HEK293 (cell line): ENCODE data around the gene FNDC11.

Experiments
- CTCF ChIA-PET: fragments of 350-600 bp; formaldehyde crosslinking; extraction: SDS; loops from one replicate; lab custom pipeline; 2021; ENCODE audit warnings: antibody characterized with exemption; lab: Yijun Ruan, JAX
- POLR2A ChIA-PET: fragments of 300-600 bp; formaldehyde crosslinking; extraction: SDS; loops from one replicate; lab custom pipeline; 2020; ENCODE audit warnings: antibody characterized with exemption, inconsistent platforms; lab: Yijun Ruan, JAX
- H3K27ac ChIP-seq: fragments of 200-500 bp; sonication (Bioruptor generic); 2 replicates; pipeline ENCODE4 v1.5.1; 2014; ENCODE audit warnings: low read depth, low read length, control low read depth, inconsistent platforms; ENCODE audit errors: extremely low read depth
- H3K36me3 ChIP-seq, 2 experiments: fragments of 200-500 bp in 1 of 2; sonication (Bioruptor generic) in 1 of 2; 1 replicate in 1 of 2; 2 replicates in 1 of 2; pipeline ENCODE4 v1.5.1; 2014 to 2017; ENCODE audit warnings: inconsistent platforms in 2 of 2, low read length in 2 of 2; ENCODE audit not compliant: control insufficient read depth in 2 of 2, insufficient read depth in 1 of 2
- H3K4me1 ChIP-seq: fragments of 200-500 bp; sonication (Bioruptor generic); 2 replicates; pipeline ENCODE4 v1.5.1; 2014; ENCODE audit warnings: mild to moderate bottlenecking, low read length, inconsistent platforms; ENCODE audit not compliant: control insufficient read depth, insufficient read depth
- H3K4me3 ChIP-seq: 2 replicates; pipeline ENCODE4 v1.5.1; 2011; ENCODE audit warnings: low read depth, mild to moderate bottlenecking, control low read depth, low read length, moderate library complexity
- H3K9me3 ChIP-seq: fragments of 200-500 bp; sonication (Bioruptor generic); 2 replicates; pipeline ENCODE4 v1.5.1; 2014; ENCODE audit warnings: low read depth, low read length, inconsistent platforms; ENCODE audit not compliant: control insufficient read depth, insufficient read depth
- GLIS2 ChIP-seq: fragments of 450-650 bp; formaldehyde crosslinking; IDR thresholded peaks from 2 replicates; pipeline ENCODE4 v1.5.1; 2016; ENCODE audit warnings: missing biosample characterization, missing genetic modification characterization
- OSR2 ChIP-seq: fragments of 450-650 bp; formaldehyde crosslinking; IDR thresholded peaks from 2 replicates; pipeline ENCODE4 v1.5.1; 2016; ENCODE audit warnings: missing biosample characterization, missing genetic modification characterization
- WT1 ChIP-seq: fragments of 450-650 bp; formaldehyde crosslinking; IDR thresholded peaks from 2 replicates; pipeline ENCODE4 v1.5.1; 2016; ENCODE audit warnings: missing biosample characterization, missing genetic modification characterization
- ZBTB8A ChIP-seq: fragments of 450-650 bp; formaldehyde crosslinking; IDR thresholded peaks from 2 replicates; pipeline ENCODE4 v1.5.1; 2016; ENCODE audit warnings: missing biosample characterization, missing genetic modification characterization
- ZEB2 ChIP-seq: fragments of 450-650 bp; formaldehyde crosslinking; IDR thresholded peaks from 2 replicates; pipeline ENCODE4 v1.5.1; 2016; ENCODE audit warnings: missing biosample characterization, missing genetic modification characterization
- ZIC2 ChIP-seq: fragments of 450-650 bp; formaldehyde crosslinking; IDR thresholded peaks from 2 replicates; pipeline ENCODE4 v1.5.1; 2016; ENCODE audit warnings: missing biosample characterization, missing genetic modification characterization
- ZNF10 ChIP-seq: fragments of 450-650 bp; formaldehyde crosslinking; IDR thresholded peaks from 2 replicates; pipeline ENCODE4 v1.5.1; 2017; ENCODE audit warnings: missing biosample characterization, missing genetic modification characterization
- ZNF157 ChIP-seq: fragments of 450-650 bp; formaldehyde crosslinking; IDR thresholded peaks from 2 replicates; pipeline ENCODE4 v1.5.1; 2016; ENCODE audit warnings: missing biosample characterization, missing genetic modification characterization
- ZNF16 ChIP-seq: fragments of 450-650 bp; formaldehyde crosslinking; IDR thresholded peaks from 2 replicates; pipeline ENCODE4 v1.5.1; 2016; ENCODE audit warnings: low read depth, missing biosample characterization, missing genetic modification characterization
- ZNF202 ChIP-seq: fragments of 450-650 bp; formaldehyde crosslinking; IDR thresholded peaks from 2 replicates; pipeline ENCODE4 v1.5.1; 2016; ENCODE audit warnings: missing biosample characterization, missing genetic modification characterization, borderline replicate concordance
- ZNF335 ChIP-seq: fragments of 450-650 bp; formaldehyde crosslinking; conservative IDR thresholded peaks from 2 replicates; pipeline ENCODE4 v1.5.1; 2016; ENCODE audit warnings: missing biosample characterization, missing genetic modification characterization
- ZNF350 ChIP-seq: fragments of 450-650 bp; formaldehyde crosslinking; IDR thresholded peaks from 2 replicates; pipeline ENCODE4 v1.5.0; 2017; ENCODE audit warnings: missing biosample characterization, mild to moderate bottlenecking, missing genetic modification characterization
- ZNF48 ChIP-seq: fragments of 450-650 bp; formaldehyde crosslinking; IDR thresholded peaks from 2 replicates; pipeline ENCODE4 v1.5.1; 2016; ENCODE audit warnings: missing biosample characterization, missing genetic modification characterization
- ZNF501 ChIP-seq: fragments of 450-650 bp; formaldehyde crosslinking; IDR thresholded peaks from 2 replicates; pipeline ENCODE4 v1.5.1; 2016; ENCODE audit warnings: missing biosample characterization, missing genetic modification characterization
- ZNF529 ChIP-seq: fragments of 450-650 bp; formaldehyde crosslinking; IDR thresholded peaks from 2 replicates; pipeline ENCODE4 v1.5.1; 2017; ENCODE audit warnings: missing genetic modification characterization, missing biosample characterization; ENCODE audit not compliant: insufficient replicate concordance
- TF ChIP-seq, protein P1 (sequence below): fragments of 450-650 bp; formaldehyde crosslinking; IDR thresholded peaks from 2 replicates; pipeline ENCODE4 v1.5.1; 2017; ENCODE audit warnings: missing biosample characterization, missing genetic modification characterization
- TF ChIP-seq, protein P2 (sequence below): fragments of 450-650 bp; formaldehyde crosslinking; IDR thresholded peaks from 2 replicates; pipeline ENCODE4 v1.5.1; 2016; ENCODE audit warnings: missing biosample characterization, missing genetic modification characterization
- TF ChIP-seq, protein P3 (sequence below): fragments of 450-650 bp; formaldehyde crosslinking; IDR thresholded peaks from 2 replicates; pipeline ENCODE4 v1.5.1; 2016; ENCODE audit warnings: missing biosample characterization, missing genetic modification characterization, borderline replicate concordance
- TF ChIP-seq, protein P4 (sequence below): fragments of 450-650 bp; formaldehyde crosslinking; IDR thresholded peaks from 2 replicates; pipeline ENCODE4 v1.5.1; 2016; ENCODE audit warnings: missing biosample characterization, missing genetic modification characterization

Gene FNDC11

GRCh38 chr20:63545814-63546213 lies 8.1 kb upstream of the FNDC11 start:
- TF ChIP-seq, protein P1, sequence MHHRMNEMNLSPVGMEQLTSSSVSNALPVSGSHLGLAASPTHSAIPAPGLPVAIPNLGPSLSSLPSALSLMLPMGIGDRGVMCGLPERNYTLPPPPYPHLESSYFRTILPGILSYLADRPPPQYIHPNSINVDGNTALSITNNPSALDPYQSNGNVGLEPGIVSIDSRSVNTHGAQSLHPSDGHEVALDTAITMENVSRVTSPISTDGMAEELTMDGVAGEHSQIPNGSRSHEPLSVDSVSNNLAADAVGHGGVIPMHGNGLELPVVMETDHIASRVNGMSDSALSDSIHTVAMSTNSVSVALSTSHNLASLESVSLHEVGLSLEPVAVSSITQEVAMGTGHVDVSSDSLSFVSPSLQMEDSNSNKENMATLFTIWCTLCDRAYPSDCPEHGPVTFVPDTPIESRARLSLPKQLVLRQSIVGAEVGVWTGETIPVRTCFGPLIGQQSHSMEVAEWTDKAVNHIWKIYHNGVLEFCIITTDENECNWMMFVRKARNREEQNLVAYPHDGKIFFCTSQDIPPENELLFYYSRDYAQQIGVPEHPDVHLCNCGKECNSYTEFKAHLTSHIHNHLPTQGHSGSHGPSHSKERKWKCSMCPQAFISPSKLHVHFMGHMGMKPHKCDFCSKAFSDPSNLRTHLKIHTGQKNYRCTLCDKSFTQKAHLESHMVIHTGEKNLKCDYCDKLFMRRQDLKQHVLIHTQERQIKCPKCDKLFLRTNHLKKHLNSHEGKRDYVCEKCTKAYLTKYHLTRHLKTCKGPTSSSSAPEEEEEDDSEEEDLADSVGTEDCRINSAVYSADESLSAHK (tag by site-specific recombination), result no peak
- TF ChIP-seq ZNF48 (tag by site-specific recombination), result no peak
- H3K4me1 ChIP-seq, result no peaks in the 10 kb centered on the region
- H3K27ac ChIP-seq, result no peak overlapping the region
- POLR2A ChIA-PET, result interaction anchor here (0.6 to 1.6 kb wide), 2 partner anchors 25 to 28 kb away, joined by 3 to 7 read pairs; partner anchors contain the start of genes HELZ2 and PPDPF
- no peaks in the 10 kb centered on the region for H3K9me3 ChIP-seq
- CTCF ChIA-PET, result interaction anchor here (1.3 kb wide), 1 partner anchor 8 kb away, joined by 4 read pairs; no protein-coding TSS in a partner anchor
- H3K4me3 ChIP-seq, result no peak overlapping the region
- H3K36me3 ChIP-seq, result no peaks in the 10 kb centered on the region

DNA sequence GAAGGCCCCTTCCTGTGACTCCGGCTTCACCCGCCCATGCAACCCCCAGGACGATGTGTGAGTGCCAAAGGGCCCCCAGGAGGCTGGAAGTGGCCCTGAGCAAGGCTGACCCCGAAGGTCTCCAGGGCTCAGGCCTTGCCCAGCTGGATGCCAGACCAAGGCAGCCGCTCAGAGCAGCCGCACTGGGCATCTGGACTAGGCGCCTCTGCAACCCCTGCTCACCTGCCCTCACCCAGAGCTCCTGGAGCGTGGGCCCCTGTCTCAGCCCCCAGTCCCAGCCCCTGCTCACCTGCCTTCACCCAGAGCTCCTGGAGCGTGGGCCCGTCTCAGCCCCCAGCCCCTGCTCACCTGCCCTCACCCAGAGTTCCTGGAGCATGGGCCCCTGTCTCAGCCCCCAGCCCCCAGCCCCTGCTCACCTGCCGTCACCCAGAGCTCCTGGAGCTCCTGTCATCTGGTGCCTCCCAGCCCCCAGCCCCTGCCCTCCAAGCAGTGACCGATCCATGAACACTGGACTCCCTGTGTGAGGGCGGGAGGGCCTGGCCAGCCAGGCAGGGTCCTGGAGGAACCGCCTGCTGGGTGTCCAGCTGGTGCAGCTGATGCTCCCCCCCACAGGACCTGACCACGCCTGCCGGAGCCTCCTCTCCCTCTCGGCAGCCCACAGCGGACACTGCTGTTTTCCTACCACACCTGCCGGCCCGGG lies 7.6 kb upstream of the FNDC11 start:
- Histone ChIP-seq H3K27ac (no peak overlapping the region), H3K36me3 (no peaks in the 10 kb centered on the region), H3K4me3 (no peak overlapping the region), H3K4me1 (no peaks in the 10 kb centered on the region), H3K9me3 (no peaks in the 10 kb centered on the region)
- ChIA-PET POLR2A (interaction anchor here (0.6 to 1.6 kb wide), 3 partner anchors 23 to 28 kb away, joined by 3 to 7 read pairs (median 3); partner anchors contain the start of genes HELZ2 and PPDPF), CTCF (interaction anchor here (0.6 to 1.3 kb wide), 2 partner anchors 9 to 69 kb away, joined by 3 to 4 read pairs; no protein-coding TSS in a partner anchor)
- TF ChIP-seq ZNF16, result no peak
- TF ChIP-seq ZNF501, result no peak
- no peak for TF ChIP-seq ZBTB8A (tag by site-specific recombination)
- no peak for TF ChIP-seq ZNF350
- no peak for TF ChIP-seq WT1
- no peak for TF ChIP-seq GLIS2 (tag by site-specific recombination)
- TF ChIP-seq, protein P2, sequence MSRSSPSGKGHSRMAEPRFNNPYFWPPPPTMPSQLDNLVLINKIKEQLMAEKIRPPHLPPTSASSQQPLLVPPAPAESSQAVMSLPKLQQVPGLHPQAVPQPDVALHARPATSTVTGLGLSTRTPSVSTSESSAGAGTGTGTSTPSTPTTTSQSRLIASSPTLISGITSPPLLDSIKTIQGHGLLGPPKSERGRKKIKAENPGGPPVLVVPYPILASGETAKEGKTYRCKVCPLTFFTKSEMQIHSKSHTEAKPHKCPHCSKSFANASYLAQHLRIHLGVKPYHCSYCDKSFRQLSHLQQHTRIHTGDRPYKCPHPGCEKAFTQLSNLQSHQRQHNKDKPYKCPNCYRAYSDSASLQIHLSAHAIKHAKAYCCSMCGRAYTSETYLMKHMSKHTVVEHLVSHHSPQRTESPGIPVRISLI (tag by site-specific recombination), result no peak
- TF ChIP-seq ZNF10 (tag by site-specific recombination), result no peak
- no peak for TF ChIP-seq ZNF157 (tag by site-specific recombination)
- no peak for TF ChIP-seq ZNF529 (tag by site-specific recombination)
- TF ChIP-seq ZIC2, result no peak
- TF ChIP-seq, protein P3, sequence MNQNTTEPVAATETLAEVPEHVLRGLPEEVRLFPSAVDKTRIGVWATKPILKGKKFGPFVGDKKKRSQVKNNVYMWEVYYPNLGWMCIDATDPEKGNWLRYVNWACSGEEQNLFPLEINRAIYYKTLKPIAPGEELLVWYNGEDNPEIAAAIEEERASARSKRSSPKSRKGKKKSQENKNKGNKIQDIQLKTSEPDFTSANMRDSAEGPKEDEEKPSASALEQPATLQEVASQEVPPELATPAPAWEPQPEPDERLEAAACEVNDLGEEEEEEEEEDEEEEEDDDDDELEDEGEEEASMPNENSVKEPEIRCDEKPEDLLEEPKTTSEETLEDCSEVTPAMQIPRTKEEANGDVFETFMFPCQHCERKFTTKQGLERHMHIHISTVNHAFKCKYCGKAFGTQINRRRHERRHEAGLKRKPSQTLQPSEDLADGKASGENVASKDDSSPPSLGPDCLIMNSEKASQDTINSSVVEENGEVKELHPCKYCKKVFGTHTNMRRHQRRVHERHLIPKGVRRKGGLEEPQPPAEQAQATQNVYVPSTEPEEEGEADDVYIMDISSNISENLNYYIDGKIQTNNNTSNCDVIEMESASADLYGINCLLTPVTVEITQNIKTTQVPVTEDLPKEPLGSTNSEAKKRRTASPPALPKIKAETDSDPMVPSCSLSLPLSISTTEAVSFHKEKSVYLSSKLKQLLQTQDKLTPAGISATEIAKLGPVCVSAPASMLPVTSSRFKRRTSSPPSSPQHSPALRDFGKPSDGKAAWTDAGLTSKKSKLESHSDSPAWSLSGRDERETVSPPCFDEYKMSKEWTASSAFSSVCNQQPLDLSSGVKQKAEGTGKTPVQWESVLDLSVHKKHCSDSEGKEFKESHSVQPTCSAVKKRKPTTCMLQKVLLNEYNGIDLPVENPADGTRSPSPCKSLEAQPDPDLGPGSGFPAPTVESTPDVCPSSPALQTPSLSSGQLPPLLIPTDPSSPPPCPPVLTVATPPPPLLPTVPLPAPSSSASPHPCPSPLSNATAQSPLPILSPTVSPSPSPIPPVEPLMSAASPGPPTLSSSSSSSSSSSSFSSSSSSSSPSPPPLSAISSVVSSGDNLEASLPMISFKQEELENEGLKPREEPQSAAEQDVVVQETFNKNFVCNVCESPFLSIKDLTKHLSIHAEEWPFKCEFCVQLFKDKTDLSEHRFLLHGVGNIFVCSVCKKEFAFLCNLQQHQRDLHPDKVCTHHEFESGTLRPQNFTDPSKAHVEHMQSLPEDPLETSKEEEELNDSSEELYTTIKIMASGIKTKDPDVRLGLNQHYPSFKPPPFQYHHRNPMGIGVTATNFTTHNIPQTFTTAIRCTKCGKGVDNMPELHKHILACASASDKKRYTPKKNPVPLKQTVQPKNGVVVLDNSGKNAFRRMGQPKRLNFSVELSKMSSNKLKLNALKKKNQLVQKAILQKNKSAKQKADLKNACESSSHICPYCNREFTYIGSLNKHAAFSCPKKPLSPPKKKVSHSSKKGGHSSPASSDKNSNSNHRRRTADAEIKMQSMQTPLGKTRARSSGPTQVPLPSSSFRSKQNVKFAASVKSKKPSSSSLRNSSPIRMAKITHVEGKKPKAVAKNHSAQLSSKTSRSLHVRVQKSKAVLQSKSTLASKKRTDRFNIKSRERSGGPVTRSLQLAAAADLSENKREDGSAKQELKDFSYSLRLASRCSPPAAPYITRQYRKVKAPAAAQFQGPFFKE (tag by site-specific recombination), result no peak
- TF ChIP-seq ZEB2, result no peak
- TF ChIP-seq ZNF335 (tag by site-specific recombination), result no peak
- TF ChIP-seq, protein P4, sequence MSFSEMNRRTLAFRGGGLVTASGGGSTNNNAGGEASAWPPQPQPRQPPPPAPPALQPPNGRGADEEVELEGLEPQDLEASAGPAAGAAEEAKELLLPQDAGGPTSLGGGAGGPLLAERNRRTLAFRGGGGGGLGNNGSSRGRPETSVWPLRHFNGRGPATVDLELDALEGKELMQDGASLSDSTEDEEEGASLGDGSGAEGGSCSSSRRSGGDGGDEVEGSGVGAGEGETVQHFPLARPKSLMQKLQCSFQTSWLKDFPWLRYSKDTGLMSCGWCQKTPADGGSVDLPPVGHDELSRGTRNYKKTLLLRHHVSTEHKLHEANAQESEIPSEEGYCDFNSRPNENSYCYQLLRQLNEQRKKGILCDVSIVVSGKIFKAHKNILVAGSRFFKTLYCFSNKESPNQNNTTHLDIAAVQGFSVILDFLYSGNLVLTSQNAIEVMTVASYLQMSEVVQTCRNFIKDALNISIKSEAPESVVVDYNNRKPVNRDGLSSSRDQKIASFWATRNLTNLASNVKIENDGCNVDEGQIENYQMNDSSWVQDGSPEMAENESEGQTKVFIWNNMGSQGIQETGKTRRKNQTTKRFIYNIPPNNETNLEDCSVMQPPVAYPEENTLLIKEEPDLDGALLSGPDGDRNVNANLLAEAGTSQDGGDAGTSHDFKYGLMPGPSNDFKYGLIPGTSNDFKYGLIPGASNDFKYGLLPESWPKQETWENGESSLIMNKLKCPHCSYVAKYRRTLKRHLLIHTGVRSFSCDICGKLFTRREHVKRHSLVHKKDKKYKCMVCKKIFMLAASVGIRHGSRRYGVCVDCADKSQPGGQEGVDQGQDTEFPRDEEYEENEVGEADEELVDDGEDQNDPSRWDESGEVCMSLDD (tag by site-specific recombination), result no peak
- TF ChIP-seq ZNF202, result no peak
- TF ChIP-seq OSR2 (tag by site-specific recombination), result no peak
